SKM-1 (cell line): Measurements from ENCODE around the gene TERT.

Experiments used
- DNase-seq: peaks from one replicate; lab custom pipeline; 2025; ENCODE audit not compliant: unreplicated experiment; lab: John Stamatoyannopoulos, UW

TERT gene

DNA sequence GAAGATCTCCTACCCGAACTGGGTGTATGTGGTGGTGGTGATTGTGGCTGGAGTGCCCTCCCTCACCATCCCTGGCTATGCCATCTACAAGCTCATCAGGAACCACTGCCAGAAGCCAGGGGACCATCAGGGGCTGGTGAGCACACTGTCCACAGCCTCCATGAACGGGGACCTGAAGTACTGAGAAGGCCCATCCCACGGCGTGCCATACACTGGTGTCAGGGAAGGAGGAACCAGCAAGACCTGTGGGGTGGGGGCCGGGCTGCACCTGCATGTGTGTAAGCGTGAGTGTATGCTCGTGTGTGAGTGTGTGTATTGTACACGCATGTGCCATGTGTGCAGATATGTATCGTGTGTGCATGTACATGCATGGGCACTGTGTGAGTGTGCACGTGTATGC, 73.1 kb downstream of the TERT start:
- no peak for DNase-seq

DNA sequence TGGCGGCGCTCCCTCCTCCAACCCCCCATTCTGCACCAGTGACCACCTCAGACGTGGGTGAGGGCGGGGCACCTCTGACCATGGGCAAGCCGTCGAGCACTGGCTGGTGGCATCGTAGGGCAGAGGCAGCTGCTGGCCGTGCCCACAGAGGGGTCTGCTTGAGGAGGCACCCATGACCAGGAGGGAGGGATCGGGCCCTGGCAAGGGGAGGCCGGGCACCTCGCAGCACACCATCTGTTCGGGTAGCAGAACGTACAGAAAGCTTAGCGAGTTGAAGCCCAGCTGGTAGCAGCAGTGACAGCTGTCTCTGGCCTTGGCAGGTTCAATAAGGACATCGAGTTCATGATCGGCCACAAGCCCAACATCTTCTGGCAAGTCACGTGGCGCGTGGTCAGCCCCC, 74.0 kb downstream of the TERT start:
- DNase-seq: no peak

DNA sequence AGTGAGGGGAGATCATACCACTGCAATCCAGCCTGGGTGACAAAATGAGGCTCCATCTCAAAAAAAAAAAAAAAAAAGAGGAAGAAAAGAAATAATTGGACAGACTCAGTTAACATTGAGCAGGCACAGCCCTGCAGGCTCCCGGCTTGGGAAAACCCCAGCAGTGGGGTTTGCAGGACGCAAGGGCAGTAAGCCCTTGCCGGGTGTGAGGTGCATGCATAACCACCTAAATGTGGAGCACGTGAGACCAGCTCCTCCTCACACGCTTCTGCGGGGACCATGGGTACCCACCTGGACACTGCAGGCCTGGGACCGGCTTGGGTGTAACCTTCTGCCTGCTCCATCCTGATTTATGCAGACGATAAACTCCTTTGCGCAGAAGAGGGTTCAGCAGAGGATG, 74.5 kb downstream of the TERT start:
- no peak for DNase-seq

DNA sequence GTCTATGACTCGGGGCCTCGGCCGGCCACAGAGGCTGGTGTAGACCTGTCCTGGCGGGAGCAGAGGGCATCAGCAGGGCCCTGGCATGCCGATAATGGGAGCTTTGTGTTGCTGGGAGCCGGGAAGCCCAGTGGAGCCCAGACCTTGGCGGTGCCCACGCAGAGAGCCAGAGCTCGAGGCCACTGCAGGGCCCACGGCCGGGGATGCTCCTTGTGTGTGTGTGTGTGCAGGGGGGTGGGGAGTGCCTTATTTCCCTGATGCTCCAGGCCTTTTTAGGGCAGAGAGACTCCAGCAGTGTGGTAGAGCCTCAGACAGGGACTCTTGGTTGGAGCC, 75.1 kb downstream of the TERT start:
- DNase-seq: no peak

DNA sequence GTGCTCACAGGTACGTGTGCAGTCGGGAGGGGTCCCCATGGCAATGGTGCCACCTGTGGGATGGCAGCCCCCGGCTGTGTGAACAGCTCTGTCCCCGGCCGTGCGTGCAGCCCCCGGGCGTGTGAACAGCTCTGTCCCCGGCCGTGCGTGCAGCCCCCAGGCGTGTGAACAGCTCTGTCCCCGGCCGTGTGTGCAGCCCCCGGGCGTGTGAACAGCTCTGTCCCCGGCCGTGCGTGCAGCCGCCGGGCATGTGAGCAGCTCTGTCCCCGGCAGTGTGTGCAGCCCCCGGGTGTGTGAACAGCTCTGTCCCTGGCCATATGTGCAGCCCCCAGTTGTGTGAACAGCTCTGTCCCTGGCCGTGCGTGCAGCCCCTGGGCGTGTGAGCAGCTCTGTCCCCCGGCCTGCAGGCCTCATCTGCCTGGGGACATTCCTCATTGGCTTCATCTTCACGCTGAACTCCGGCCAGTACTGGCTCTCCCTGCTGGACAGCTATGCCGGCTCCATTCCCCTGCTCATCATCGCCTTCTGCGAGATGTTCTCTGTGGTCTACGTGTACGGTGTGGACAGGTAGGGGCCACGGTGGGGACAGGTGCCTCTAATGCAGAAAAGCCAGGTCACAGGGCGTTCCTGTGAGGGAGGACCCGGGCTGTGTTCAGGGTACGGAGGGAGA, 75.6 kb downstream of the TERT start:
- no peak for DNase-seq

DNA sequence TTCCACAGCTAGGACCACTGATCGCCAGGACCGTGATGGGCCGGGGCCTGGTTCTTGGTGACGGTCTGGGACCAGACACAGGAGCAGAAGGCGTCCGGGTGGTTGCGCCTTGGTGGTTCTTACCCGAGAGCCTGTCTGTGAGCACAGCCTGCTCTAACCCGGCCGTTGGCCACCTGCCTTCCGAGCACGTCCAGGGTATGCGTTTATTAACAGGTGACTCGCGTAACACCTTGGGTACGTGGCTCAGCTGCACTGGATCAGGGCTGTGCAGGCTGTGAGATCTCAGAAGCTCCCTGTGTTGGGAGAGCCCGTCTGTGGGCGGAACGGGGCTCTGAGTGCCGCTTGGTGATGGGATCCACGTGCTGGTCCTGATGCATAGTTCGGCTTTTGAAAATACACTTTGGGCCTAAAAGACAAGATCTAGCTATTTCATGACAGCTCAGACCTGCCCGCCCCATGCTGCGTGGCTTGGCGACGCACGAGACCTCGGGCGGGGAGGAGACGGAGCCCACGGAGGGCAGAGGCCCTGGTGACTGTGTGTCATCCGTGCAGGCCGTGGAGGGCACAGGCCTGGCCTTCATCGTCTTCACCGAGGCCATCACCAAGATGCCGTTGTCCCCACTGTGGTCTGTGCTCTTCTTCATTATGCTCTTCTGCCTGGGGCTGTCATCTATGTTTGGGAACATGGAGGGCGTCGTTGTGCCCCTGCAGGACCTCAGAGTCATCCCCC, 76.4 kb downstream of the TERT start:
- DNase-seq: no peak

DNA sequence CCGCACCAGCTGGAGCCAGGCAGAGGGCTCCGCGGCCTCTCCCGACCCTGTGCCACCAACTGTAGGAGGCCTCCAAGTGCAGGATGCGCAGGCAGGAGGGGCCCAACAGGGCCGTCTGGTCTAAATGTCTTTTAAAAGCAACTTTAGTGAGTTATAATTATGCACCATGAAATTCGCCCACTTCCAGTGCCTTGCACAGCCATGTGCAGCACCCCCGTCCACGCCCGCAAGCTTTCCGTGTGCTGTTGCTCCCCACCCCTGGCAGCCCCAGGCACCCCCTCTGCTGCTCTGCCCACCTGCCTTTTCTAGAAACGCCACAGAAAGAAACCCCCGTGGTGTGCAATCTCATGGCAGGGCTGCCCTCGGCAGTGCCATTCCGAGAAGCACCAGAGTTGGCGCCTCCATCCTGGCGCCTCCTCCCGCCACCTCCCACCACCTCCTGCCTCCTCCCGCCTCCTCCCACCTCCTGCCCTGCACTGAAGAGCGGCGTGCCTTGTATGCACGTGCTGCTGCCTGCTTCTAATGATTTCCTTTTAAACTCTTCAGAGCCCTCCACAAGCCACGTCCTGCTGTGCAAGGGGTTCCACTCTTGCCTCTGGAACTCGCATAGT, 77.2 kb downstream of the TERT start:
- DNase-seq: no peak

DNA sequence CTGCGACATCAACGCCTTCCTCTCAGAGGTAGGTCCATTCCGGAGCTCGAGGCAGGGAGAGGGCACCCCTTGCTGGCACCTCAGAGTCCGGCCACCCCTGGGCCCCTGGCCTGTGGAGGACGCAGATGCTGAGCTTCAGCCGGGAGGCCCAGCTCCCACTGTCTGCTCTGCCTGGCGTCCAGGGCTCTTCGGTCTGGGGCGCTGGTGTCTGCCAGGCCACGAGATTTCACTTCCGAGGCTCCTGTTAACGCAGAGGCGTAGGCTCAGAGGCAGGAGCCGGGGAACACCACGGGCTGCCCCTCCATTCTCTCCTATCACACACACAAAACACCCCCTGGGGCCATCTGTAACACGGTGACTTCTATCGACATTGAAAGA, 78.0 kb downstream of the TERT start:
- DNase-seq: no peak

DNA sequence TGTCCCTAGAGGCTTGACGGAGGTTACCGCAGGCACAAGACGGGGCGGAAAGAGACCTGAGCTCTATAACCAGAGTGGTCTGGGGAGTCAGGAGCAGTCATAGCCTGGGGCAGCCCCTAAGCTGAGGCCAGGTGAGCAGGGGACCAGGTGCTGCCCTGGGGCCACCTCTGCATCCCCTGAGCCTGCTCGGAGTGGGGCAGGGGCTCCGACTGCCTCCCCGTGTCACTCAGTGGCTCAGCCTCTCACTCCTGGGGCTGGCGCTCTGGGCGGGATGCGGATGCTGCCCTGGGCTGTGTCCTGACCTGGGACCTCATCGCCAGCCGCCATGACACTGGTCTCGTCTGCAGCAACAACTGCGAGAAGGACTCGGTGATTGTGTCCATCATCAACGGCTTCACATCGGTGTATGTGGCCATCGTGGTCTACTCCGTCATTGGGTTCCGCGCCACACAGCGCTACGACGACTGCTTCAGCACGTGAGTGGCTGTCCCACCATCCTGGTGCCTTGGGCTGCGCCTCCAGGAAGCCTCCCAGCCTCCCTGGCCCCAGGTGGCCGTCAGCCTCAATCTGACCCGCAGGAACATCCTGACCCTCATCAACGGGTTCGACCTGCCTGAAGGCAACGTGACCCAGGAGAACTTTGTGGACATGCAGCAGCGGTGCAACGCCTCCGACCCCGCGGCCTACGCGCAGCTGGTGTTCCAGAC, 78.5 kb downstream of the TERT start:
- DNase-seq: no peak

DNA sequence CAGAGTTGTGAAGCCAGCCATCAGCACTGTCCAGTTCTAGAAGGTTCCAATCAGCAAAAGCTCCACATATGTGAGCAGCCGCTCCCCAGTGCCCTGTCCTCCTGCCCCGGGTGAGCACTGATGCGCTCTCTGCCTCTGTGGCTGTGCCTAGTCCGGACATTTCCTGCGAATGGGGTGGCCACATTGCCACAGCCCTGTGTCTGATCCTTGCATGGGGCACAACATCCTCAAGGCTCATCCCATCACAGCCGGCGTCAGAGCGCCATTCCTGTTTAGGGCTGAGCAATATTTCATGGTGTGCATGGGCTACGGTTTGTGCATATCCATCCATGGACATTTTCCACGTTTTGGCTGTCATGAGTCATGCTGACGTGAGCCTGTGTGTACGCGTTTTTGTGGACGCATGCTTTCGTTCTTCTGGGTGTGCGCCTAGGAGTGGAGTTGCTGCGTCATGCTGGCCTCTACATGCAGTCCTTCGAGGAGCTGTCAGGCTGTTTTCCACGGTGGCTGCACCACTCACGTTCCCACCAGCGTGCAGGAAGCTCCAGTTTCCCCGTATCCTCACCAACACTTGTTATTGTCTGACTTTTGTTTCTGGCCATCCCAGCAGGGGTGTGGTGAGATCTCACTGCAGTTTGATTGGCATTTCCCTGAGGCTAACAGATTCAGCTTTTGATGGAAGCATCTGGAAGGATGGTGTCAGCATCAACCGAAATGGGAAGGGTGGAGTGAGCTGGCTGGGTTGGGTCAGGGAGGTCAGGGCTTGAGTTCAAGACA, 79.4 kb downstream of the TERT start:
- no peak for DNase-seq

DNA sequence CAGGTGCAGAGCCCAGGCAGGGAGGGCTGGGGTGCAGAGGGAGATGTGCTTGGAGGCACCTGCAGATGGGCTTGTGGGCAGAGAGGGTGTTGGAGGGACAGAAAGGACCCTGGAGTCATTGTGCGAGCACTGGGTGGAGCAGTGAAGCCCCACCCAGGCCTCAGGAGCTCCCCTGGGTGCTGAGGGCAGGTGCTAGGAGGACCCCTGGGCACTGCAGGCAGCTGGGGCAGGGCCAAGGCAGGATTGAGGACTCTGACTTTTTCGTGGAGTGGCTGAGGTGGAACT, 80.0 kb downstream of the TERT start:
- no peak for DNase-seq

DNA sequence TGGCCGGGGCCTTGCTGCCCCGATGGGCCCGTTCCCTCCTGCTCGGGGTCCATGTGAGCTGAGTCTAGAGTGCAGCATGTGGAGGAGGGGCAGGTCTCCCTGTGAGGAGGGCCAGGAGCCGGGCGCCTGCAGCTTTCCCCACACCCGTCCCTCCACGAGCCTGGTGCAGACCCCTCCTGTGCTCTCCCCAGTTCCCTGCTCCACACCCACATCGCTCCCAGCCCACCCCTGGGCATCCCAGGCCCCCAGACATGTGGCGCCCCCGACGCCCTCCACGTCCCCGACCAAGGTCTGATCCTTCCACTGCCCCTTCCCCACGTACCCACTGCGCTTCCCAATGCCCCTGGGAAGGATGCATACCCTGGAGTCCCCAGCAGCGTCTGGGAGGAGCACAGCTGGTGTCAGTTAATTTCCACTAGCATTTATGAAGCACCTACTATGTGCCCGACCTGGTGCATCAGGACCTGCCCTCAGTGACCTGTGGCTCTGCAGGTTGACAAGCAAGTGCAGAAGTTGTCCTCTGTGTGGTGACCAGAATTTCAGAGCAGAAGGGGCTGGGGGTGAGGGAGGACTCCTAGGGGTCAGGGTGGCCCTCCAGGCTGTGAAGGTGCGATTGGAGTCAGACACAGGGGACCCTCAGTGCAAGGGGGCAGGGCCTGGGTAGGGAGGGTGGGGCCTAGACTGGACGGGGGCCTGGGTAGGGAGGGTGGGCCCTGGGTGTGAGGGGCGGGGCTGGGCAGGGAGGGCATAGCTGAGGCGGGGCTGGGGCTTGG, 80.5 kb downstream of the TERT start:
- no peak for DNase-seq

DNA sequence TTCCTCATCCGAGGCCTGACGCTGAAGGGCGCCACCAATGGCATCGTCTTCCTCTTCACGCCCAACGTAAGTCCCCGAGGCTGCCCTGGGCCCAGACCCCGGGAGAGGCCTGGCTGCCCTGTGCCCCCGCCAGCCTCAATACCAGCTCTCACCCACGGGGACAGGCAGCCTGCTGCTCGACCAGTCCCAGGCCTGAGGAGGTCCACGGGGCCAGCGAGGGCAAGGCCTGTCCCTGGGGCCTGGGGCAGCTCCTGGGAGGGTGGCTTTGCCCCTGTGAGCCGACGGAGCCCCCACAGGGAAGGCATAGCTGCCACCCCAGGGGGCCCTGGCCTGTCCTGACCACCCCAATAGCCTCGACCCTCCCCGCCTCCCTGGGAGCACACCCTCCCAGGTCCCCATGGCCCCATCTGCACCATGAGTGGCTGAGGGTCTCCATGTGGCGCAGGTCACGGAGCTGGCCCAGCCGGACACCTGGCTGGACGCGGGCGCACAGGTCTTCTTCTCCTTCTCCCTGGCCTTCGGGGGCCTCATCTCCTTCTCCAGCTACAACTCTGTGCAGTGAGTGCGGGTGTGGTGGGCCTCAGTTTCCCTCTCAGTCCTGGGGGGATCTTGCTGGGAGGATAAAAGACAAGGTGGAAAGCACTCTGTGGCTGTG, 81.2 kb downstream of the TERT start:
- DNase-seq: no peak

DNA sequence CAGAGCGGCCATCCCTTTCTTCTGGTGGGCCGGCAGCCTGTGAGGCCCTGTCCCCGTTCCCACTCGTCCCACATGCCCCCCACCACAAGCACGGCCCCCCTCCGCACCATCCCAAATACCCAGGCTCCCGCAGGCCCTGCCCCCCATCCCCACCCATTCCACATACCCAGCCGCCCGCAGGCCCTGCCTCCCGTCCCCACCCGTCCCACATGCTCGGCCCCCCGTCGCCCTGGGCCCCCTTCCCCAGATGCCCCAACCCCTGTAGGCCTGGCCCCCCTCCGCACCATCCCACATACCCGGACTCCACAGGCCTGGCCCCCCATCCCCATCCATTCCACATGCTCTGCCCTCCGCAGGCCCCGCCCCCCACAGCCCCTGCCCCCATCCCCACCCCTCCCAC, 82.0 kb downstream of the TERT start:
- no peak for DNase-seq

DNA sequence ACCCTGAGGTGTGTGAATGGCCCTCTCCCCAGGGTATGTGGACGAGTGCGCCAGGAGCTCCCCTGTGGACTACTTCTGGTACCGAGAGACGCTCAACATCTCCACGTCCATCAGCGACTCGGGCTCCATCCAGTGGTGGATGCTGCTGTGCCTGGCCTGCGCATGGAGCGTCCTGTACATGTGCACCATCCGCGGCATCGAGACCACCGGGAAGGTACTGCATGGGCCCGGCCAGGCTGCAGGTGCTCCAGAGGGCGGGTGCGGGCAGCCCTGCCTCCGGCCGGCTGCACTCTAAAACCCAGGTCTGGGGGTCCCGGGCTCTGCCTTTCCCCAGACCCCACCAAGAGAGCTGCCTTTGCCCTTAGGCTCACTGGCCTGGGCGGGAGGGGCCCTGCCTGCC, 82.6 kb downstream of the TERT start:
- DNase-seq: no peak

DNA sequence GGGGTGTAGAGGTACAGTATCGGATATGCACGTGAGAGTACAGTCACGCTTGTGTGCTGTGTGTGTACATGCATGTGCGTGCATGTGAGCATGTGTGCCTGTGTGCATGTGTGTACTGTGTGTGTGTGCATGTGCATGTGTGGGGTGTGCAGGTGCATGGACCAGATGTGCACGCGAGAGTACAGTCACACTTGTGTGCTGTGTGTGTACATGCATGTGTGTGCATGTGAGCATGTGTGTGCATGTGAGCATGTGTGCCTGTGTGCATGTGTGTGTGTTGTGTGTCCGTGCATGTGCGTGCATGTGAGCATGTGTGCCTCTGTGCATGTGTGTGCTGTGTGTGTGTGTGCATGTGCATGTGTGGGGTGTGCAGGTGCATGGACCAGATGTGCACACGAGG, 83.2 kb downstream of the TERT start:
- DNase-seq: no peak

DNA sequence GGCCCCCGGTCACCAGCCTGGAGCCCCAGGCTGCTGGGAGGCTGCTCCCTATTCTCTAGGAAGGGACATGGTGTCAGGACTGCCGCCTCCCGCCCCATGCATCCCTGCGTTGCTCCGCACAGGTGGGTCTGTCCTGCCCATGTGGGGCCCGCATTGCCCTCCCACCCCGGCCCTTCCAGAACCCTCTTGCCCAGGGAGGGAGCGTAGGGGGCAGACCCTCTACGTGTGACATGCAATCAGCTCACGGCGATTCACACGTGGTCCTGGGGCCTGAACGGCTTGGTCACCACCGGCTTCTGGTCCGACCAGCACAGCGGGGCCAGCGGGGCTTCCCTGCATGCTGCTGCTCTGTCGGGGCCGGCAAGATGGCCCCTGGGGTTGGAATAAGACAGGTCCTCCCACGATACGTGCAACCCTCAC, 84.0 kb downstream of the TERT start:
- DNase-seq: no peak

DNA sequence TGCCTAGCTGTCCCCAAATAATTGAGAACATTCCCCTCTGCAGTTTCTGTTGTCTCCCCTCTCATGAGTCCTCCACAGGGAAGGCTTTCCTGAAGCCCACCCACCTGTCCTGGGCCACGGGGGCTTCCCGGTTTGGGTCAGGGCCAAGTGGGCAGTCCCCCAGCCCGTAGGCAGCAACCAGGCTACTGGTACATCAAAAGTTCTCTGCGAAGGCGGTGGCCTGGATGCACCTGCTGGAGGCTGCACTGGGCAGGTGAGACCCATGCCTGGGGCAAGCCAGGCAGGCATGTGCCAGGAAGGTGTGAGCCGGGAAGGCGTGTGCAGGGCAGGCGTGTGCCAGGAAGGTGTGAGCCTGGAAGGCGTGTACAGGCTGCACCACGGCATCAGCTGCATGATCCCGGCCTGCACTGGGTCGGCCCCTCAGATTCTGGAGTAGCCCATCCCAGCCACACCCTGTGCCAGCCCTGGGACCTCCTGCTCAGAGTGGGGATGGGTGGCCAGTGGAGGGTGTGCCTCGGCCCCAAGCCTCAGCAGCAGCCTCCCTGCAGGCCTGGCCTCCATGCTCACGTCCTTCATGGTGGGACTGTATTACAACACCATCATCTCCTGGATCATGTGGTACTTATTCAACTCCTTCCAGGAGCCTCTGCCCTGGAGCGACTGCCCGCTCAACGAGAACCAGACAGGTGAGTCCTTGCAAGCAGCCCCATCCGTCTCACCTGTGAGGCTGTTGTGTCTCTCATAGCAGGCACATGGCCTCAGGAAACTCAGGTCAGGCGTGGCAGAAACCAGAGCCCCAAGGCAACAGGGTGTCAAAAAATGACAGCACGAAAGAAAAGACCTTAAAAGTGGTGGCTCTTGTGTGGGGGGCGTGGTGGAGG, 84.7 kb downstream of the TERT start:
- no peak for DNase-seq

DNA sequence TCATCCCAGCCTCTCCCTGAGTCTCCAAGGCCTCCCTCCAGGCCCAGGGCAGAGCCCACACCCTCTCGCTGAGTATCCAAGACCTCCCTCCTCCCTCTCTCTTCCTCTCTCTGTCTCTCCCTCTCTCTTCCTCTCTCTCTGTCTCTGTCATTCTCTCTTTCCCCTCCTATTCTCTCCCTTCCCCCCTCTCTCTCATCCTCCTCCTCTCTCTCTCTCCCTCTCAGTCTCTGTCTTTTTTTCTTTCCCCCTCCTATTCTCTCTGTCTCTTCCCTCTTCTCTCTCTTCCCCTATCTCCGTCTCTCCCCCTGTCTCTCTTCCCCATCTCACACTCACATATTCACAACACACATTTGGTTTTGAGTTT, 85.4 kb downstream of the TERT start:
- no peak for DNase-seq
